HG03025 (cell line): ENCODE measurements around the gene GABARAP.

ENCODE experiments used
- ATAC-seq: cut with Tn5 transposase; IDR thresholded peaks from one replicate; pipeline ENCODE4 v1.9.1; 2021; ENCODE audit warnings: mild to moderate bottlenecking, moderate library complexity; ENCODE audit not compliant: unreplicated experiment, low FRiP score

The GABARAP gene

GRCh38 chr17:7241783-7242716, at the start of gene GABARAP:
TSS of gene GABARAP (minus strand) at chr17:7242449. CDS start at chr17:7242330, 119 bp downstream.
- ATAC-seq: peak; percentile 27

- ATAC-seq: no peak
Observed at GRCh38 chr17:7290685-7291084, 48.4 kb upstream of the GABARAP start.

- no peak for ATAC-seq
Observed at GRCh38 chr17:7290166-7290565, 47.9 kb upstream of the GABARAP start.

GRCh38 chr17:7289256-7290032, 47.2 kb upstream of the GABARAP start:
- ATAC-seq: no peak

GRCh38 chr17:7285679-7286078, 43.4 kb upstream of the GABARAP start:
- no peak for ATAC-seq

- ATAC-seq: no peak
Observed at GRCh38 chr17:7284911-7285310, 42.7 kb upstream of the GABARAP start.

- no peak for ATAC-seq
Observed at GRCh38 chr17:7283471-7284216, 41.4 kb upstream of the GABARAP start.

GRCh38 chr17:7282752-7283321, 40.6 kb upstream of the GABARAP start:
- ATAC-seq: no peak

GRCh38 chr17:7281953-7282751, 39.9 kb upstream of the GABARAP start:
- ATAC-seq: no peak

- ATAC-seq: peak; percentile 42
Observed at GRCh38 chr17:7281074-7281952, 39.1 kb upstream of the GABARAP start, which contains the start of gene SLC2A4. TSS of gene SLC2A4 (plus strand) at chr17:7281718. CDS start at chr17:7281935, 217 bp downstream.

GRCh38 chr17:7280519-7281073, 38.3 kb upstream of the GABARAP start:
- ATAC-seq: no peak

- ATAC-seq: no peak
Observed at GRCh38 chr17:7279448-7279847, 37.2 kb upstream of the GABARAP start.

- ATAC-seq: no peak
Observed at GRCh38 chr17:7266784-7267183, 24.5 kb upstream of the GABARAP start.

GRCh38 chr17:7263801-7264078, 21.5 kb upstream of the GABARAP start:
- ATAC-seq: no peak

- no peak for ATAC-seq
Observed at GRCh38 chr17:7262935-7263800, 20.9 kb upstream of the GABARAP start.

GRCh38 chr17:7262192-7262934, 20.1 kb upstream of the GABARAP start, which contains the start of gene CLDN7:
TSS of gene CLDN7 (minus strand) at chr17:7262478. CDS start at chr17:7262043, 435 bp downstream.
- no peak for ATAC-seq
